HUDEP-2 (cell line): ENCODE data around the gene ZNF532.

Source experiments
- DNase-seq, 76 experiments: peaks; one replicate each; lab custom pipeline; 2025; ENCODE audit not compliant: unreplicated experiment in 76 of 76; lab: John Stamatoyannopoulos, UW

ZNF532 gene

GRCh38 chr18:58966704-58967103 is 102.0 kb downstream of the ZNF532 start:
- DNase-seq = no peak

GRCh38 chr18:58967751-58968254 is 103.1 kb downstream of the ZNF532 start:
- DNase-seq = no peak

- no peak for DNase-seq
Measured at GRCh38 chr18:58970943-58971790, 106.5 kb downstream of the ZNF532 start.

GRCh38 chr18:58975296-58975695 is 110.6 kb downstream of the ZNF532 start:
- DNase-seq = no peak

- no peak for DNase-seq
Measured at GRCh38 chr18:58975781-58976180, 111.1 kb downstream of the ZNF532 start.

- no peak for DNase-seq
Measured at GRCh38 chr18:58977223-58977622, 112.5 kb downstream of the ZNF532 start.

- no peak for DNase-seq
Measured at GRCh38 chr18:58977801-58978200, 113.1 kb downstream of the ZNF532 start.

GRCh38 chr18:58978916-58979315 is 114.2 kb downstream of the ZNF532 start:
- no peak for DNase-seq

- no peak for DNase-seq
Measured at GRCh38 chr18:58979615-58980014, 114.9 kb downstream of the ZNF532 start.

GRCh38 chr18:58980991-58981390 is 116.3 kb downstream of the ZNF532 start:
- DNase-seq = no peak

- DNase-seq = no peak
Measured at GRCh38 chr18:58983260-58984155, 118.8 kb downstream of the ZNF532 start.

GRCh38 chr18:58988600-58988999 is 123.9 kb downstream of the ZNF532 start:
- DNase-seq = no peak

GRCh38 chr18:58989184-58989759 is 124.6 kb downstream of the ZNF532 start:
- DNase-seq = no peak

- no peak for DNase-seq
Measured at GRCh38 chr18:58990720-58991119, 126.0 kb downstream of the ZNF532 start.

- no peak for DNase-seq
Measured at GRCh38 chr18:58991167-58991798, 126.6 kb downstream of the ZNF532 start.

- no peak for DNase-seq
Measured at GRCh38 chr18:58992301-58993231, 127.9 kb downstream of the ZNF532 start.

- DNase-seq = no peak
Measured at GRCh38 chr18:58993260-58993659, 128.6 kb downstream of the ZNF532 start.

GRCh38 chr18:58995663-58996062 is 131.0 kb downstream of the ZNF532 start:
- DNase-seq = no peak

- no peak for DNase-seq
Measured at GRCh38 chr18:58996131-58996641, 131.5 kb downstream of the ZNF532 start.
